Esophagus (tissue), 2 donors: Measurements from ENCODE around the gene APOL3. TPM values are rescaled to one million over a fixed set of nuclear protein-coding genes. Genes with fewer than 3 reads are reported as not detected.
"Not testable (repeated sequence)": the region's sequence is repeated elsewhere in the genome, so short reads cannot be mapped to it uniquely, and the experiment has no call there.

Experiments
- H3K27ac ChIP-seq, 2 donors: one replicate each; pipeline ENCODE4 v1.5.1; 2013; ENCODE audit warnings: low read depth in 2 of 2, mild to moderate bottlenecking in 2 of 2, inconsistent platforms in 1 of 2, low read length in 1 of 2, moderate library complexity in 1 of 2
- H3K27me3 ChIP-seq, 2 donors: one replicate each; pipeline ENCODE4 v1.6.1; 2013; ENCODE audit warnings: low read length in 2 of 2, control low read depth in 1 of 2, mild to moderate bottlenecking in 1 of 2; ENCODE audit not compliant: insufficient read depth in 2 of 2, control insufficient read depth in 1 of 2
- H3K36me3 ChIP-seq, 2 donors: one replicate each; pipeline ENCODE4 v1.6.1; 2013; ENCODE audit warnings: low read length in 1 of 2; ENCODE audit not compliant: control insufficient read depth in 2 of 2, insufficient read depth in 2 of 2
- H3K4me1 ChIP-seq, 2 donors: one replicate each; pipeline ENCODE4 v1.6.1; 2013; ENCODE audit warnings: low read length in 1 of 2; ENCODE audit not compliant: control insufficient read depth in 2 of 2, insufficient read depth in 2 of 2
- H3K4me3 ChIP-seq, 2 donors: one replicate each; pipeline ENCODE4 v1.5.1; 2013; ENCODE audit warnings: low read length in 2 of 2, mild to moderate bottlenecking in 2 of 2, low read depth in 1 of 2, moderate library complexity in 1 of 2
- H3K9me3 ChIP-seq, 2 donors: one replicate each; pipeline ENCODE4 v1.6.1; 2013; ENCODE audit warnings: mild to moderate bottlenecking in 2 of 2, low read depth in 1 of 2, low read length in 1 of 2, moderate library complexity in 1 of 2; ENCODE audit not compliant: control insufficient read depth in 2 of 2, insufficient read depth in 1 of 2
- WGBS, 2 donors: extraction: QIAGEN DNeasy Blood & Tissue Kit; methylation state at CpG; one replicate each; pipeline ENCODE4 v1.1.7; 2013; 5-methylcytosine and 5-hydroxymethylcytosine counted together
- polyA plus RNA-seq, 2 donors: library from polyadenylated mRNA; stranded (reverse); fragments of 200-250 nt; gene quantifications; one replicate each; pipeline ENCODE4 v1.2.3, GENCODE V29; 2013
- donor health status: healthy with polysubstance abuse.
- donor health status: Bipolar disorder and iron deficiency.

Gene APOL3
- polyA plus RNA-seq, 2 donors, result 10.2 to 10.6 TPM

- H3K27me3 ChIP-seq, result no peaks in the 10 kb centered on the region
- no peak overlapping the region for H3K4me3 ChIP-seq
- 98 to 99% methylated on average over 3 of the region's 3 CpGs for WGBS, 2 donors
- no peaks in the 10 kb centered on the region for H3K9me3 ChIP-seq
- no peaks in the 10 kb centered on the region for H3K36me3 ChIP-seq
- H3K27ac ChIP-seq, result no peak overlapping the region
- no peaks in the 10 kb centered on the region for H3K4me1 ChIP-seq
Measured at GRCh38 chr22:36166086-36166485, 5.5 kb upstream of the APOL3 start.

GRCh38 chr22:36165141-36165540, 4.6 kb upstream of the APOL3 start:
- peaks cover 0 to 6% of the 10 kb centered on the region in 2 donors for H3K4me1 ChIP-seq
- H3K9me3 ChIP-seq, result no peaks in the 10 kb centered on the region
- peak overlapping the region in 1 of 2 donors; percentile 38 for H3K27ac ChIP-seq
- H3K36me3 ChIP-seq, result no peaks in the 10 kb centered on the region
- WGBS, 2 donors, result 68 to 73% methylated on average over 2 of the region's 2 CpGs
- no peaks in the 10 kb centered on the region for H3K27me3 ChIP-seq
- no peak overlapping the region for H3K4me3 ChIP-seq

DNA sequence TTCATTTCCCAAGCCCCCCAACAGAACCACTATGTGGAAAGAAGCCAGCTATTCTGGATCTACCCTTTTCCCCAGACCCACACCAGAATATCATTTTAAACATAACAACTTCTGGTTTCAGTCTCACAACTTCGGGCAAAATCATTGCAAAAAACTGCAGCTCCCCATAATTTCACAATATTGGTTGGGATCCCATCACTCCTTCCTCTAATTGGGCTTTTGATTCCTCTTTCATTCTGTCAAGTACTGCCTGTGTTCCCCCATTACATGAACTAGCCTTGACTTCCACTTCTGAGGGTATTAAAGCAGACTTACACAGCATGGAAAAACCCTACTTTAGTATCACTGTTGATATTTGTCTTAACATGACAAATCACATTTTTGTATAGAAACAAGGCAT, 4.1 kb upstream of the APOL3 start:
- 43 to 66% methylated on average over 1 of the region's 1 CpG for WGBS, 2 donors
- Histone ChIP-seq H3K27ac (no peak overlapping the region), H3K27me3 (no peaks in the 10 kb centered on the region), H3K9me3 (no peaks in the 10 kb centered on the region), H3K4me3 (no peak overlapping the region), H3K36me3 (no peaks in the 10 kb centered on the region), H3K4me1 (peaks cover 0 to 8% of the 10 kb centered on the region in 2 donors)

GRCh38 chr22:36163497-36163896, 2.9 kb upstream of the APOL3 start:
- 95 to 97% methylated on average over 2 of the region's 2 CpGs for WGBS, 2 donors
- H3K27ac ChIP-seq, result no peak overlapping the region
- no peaks in the 10 kb centered on the region for H3K9me3 ChIP-seq
- no peak overlapping the region for H3K4me3 ChIP-seq
- H3K36me3 ChIP-seq, result no peaks in the 10 kb centered on the region
- no peaks in the 10 kb centered on the region for H3K27me3 ChIP-seq
- peaks cover 0 to 15% of the 10 kb centered on the region in 2 donors for H3K4me1 ChIP-seq

- Histone ChIP-seq H3K36me3 (peaks cover 0 to 2% of the 10 kb centered on the region in 2 donors), H3K9me3 (no peaks in the 10 kb centered on the region), H3K4me1 (peaks cover 0 to 19% of the 10 kb centered on the region in 2 donors), H3K27ac (peak overlapping the region in 1 of 2 donors; percentile 0), H3K4me3 (no peak overlapping the region), H3K27me3 (no peaks in the 10 kb centered on the region)
- WGBS, 2 donors, result 79 to 85% methylated on average over 6 of the region's 6 CpGs
Measured at GRCh38 chr22:36162127-36163034, 1.8 kb upstream of the APOL3 start.

DNA sequence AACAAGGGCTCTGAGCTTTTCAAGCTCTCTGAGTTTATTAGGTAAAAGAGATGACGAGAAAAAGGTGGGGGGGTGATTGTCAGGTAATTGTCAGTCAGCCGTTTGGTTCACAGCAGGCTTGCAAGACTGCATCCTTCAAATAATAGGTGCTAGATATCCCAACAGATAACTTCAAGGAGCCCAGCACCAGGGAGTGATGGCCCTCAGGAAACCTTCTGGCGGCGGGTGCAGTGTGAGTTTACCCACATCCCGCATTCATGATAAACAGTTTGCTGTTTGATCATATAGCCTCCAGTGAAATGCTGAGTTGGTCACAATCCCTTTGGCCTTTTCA, 1.2 kb upstream of the APOL3 start:
- H3K27me3 ChIP-seq, H3K36me3 ChIP-seq, H3K4me3 ChIP-seq, H3K9me3 ChIP-seq: not testable (repeated sequence)
- 61 to 62% methylated on average over 5 of the region's 5 CpGs for WGBS, 2 donors
- Histone ChIP-seq H3K4me1 (peaks cover 0 to 19% of the 10 kb centered on the region in 2 donors), H3K27ac (peak overlapping the region; percentile 0 to 92)

DNA sequence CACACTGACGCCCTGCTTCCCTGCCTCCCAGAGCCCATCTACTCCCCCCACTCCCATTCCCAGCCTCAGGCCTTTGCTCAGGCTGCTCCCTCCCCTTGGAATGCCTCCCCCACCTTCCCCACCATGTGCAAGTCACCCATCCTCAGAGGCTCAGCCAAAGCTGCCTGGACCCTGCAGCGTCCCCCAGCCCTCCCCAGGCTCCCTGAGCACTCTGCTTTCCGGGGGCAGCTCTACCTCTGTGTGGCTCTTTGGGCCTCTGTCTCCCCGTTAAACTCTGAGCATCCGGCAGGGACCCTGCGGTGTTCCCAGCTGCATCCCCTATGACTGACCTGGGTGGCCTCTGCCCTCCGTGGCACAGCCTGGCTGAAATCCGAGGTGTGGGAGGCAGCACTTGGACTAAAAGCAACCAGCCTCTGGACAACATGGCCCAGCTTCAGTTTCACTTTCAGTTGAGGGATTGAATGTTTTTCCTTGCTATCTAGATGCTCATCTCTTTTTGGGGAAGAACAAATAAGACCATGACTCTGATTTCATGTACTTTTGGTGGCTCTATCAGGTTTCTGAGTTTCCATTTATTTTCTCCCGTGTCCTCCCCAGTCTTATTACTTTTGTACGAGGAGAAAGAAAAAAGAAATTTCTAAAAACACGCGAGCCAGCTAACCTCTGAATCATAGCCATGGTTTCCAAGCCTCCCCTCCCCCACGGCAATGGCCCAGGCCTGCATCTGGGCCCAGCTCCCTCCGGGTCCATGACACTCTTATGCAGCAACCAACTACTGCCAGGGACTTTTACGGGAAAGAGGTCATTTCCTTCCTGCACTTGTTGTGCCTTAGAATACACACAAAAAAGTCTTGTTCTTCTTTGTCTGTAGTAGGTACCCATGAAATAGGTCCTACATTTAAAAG, 3.8 kb downstream of the APOL3 start:
- Histone ChIP-seq H3K4me3 (peak overlapping the region; percentile 40 to 52), H3K27me3 (no peaks in the 10 kb centered on the region), H3K27ac (peak overlapping the region; percentile 81 to 85), H3K36me3 (peaks cover 0 to 5% of the 10 kb centered on the region in 2 donors), H3K9me3 (no peaks in the 10 kb centered on the region), H3K4me1 (peaks cover 11 to 37% of the 10 kb centered on the region in 2 donors)
- 17 to 22% methylated on average over 15 of the region's 15 CpGs for WGBS, 2 donors

DNA sequence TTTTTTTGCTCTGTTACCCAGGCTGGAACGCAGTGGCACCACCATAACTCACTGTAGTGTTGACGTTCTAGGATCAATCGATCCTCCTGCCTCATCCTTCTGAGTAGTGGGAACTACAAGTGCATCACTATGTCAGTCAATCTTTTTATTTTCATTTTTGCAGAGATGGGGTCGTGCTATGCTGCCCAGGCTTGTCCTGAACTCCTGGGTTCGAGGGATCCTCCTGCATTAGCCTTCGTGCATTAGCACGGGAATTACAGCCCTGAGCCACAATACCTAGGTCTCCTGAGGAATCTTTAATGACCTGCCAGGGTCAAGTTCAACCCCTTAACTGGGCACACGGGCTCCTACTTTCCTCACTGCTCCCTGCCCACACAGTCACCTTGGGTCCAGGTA, 4.4 kb downstream of the APOL3 start:
- H3K36me3 ChIP-seq, result peaks cover 0 to 5% of the 10 kb centered on the region in 2 donors
- WGBS, 2 donors, result 58 to 63% methylated on average over 8 of the region's 8 CpGs
- no peaks in the 10 kb centered on the region for H3K9me3 ChIP-seq
- H3K27ac ChIP-seq, result peak overlapping the region; percentile 81 to 85
- H3K27me3 ChIP-seq, result no peaks in the 10 kb centered on the region
- H3K4me1 ChIP-seq, result peaks cover 11 to 37% of the 10 kb centered on the region in 2 donors
- peak overlapping the region; percentile 40 to 52 for H3K4me3 ChIP-seq

DNA sequence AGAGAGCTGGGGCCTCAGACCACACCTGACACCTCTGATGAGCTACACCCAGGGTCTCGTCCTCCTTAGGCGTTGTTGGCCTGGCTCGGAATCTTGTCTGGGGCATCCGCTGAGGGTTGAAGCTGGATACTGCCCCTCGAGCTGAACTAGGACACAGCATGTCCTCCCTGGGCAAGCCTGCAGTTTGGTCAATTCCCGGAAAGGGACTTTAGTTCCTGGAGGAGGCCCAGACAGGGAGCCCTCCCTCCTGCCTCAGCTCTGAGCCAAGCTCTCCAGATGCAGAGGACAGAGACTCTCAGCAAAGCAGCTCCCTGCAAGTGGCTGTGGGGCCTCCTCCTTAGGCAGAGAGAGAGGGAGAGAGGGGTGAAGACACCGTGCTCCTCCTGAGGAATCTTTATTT, 4.9 kb downstream of the APOL3 start:
- H3K27ac ChIP-seq, result peak overlapping the region; percentile 81 to 85
- 63 to 68% methylated on average over 7 of the region's 7 CpGs for WGBS, 2 donors
- peaks cover 11 to 34% of the 10 kb centered on the region in 2 donors for H3K4me1 ChIP-seq
- H3K36me3 ChIP-seq, result peaks cover 0 to 5% of the 10 kb centered on the region in 2 donors
- H3K4me3 ChIP-seq, result no peak overlapping the region
- H3K27me3 ChIP-seq, result no peaks in the 10 kb centered on the region
- H3K9me3 ChIP-seq, result no peaks in the 10 kb centered on the region
